NOMO-1 treated with DMSO at 0.1 percent for 48 hours (cell line): Measurements from ENCODE around the gene DNM3.

Source experiments
- DNase-seq: peaks from one replicate; lab custom pipeline; 2025; ENCODE audit not compliant: unreplicated experiment; lab: John Stamatoyannopoulos, UW

DNM3 gene

GRCh38 chr1:172135978-172136610, 294.8 kb downstream of the DNM3 start:
- DNase-seq, result no peak

GRCh38 chr1:172136925-172137324, 295.6 kb downstream of the DNM3 start:
- no peak for DNase-seq

- no peak for DNase-seq
Observed at GRCh38 chr1:172137703-172138454, 296.6 kb downstream of the DNM3 start.

DNA sequence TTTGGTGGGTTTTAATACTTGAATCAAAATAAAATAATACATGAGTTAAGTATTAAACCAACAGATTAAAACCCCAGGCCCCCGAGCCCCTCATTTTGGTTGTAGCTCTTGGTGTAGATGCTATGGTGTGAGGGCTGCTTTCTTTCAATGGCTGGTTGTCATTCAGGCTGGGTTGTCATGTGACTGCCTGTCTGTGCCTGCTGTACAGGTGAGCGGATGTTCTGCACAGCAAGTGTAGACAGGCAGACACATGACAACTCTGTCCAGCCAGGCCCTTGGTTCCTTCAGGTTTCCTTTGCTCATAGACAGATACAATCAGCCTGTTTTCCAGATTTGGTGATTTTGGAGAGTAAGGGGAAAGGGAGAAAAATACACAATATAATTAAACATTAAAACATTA, 297.3 kb downstream of the DNM3 start:
- DNase-seq, result no peak

- DNase-seq, result no peak
Observed at GRCh38 chr1:172139196-172139595, 297.9 kb downstream of the DNM3 start.

- no peak for DNase-seq
Observed at GRCh38 chr1:172140072-172140471, 298.8 kb downstream of the DNM3 start.

DNA sequence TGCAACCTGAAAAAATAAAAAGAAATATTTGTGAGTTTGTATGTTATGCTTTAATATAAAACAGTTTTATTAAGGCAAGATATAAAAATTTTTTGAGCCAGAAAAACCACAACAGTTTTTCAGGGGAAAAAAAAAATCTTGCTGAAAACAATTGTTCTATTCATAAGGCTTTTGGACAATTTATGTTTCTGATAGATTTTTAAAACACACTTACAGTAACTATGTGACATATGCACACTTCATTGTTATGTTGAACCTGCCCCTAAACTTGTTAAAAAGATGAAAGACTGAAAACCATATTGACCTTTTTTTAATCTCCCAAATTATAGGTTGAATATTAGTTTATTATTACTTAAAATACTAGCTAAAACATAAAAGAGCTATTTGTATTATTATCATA, 299.3 kb downstream of the DNM3 start:
- no peak for DNase-seq

GRCh38 chr1:172141341-172141881, 300.1 kb downstream of the DNM3 start:
- no peak for DNase-seq

GRCh38 chr1:172142324-172142723, 301.0 kb downstream of the DNM3 start:
- no peak for DNase-seq

DNA sequence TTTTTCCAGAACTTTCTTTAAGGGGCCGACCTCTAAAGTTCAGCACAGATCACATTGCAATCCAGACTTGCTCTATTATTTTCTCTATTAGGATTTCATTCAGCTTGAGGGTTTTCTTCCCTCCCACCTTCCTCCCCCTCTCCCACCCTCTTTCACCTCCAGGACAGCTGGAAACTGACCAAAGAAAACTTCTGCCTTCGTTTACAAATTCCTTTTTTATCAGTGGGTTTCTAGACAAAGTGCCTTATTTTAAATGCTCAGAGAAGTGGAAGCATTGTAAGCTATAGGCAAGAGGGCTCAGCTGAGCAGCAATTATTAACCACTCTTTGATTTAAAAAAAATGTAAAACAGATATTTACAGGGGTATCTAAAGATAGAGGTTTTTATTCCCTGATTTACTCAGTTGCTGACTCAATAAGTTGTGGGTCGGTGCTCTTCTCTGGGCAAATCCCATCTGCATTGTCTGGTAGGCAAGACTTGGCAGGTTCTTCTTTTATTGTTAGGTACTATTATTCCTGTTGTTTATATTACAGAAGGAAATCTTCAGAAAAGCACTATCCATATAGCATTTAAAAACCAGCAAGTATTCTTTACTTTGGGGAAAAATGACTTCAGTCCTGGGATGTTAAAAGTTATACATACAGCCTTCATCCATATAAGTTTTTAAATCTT, 302.2 kb downstream of the DNM3 start:
- no peak for DNase-seq

DNA sequence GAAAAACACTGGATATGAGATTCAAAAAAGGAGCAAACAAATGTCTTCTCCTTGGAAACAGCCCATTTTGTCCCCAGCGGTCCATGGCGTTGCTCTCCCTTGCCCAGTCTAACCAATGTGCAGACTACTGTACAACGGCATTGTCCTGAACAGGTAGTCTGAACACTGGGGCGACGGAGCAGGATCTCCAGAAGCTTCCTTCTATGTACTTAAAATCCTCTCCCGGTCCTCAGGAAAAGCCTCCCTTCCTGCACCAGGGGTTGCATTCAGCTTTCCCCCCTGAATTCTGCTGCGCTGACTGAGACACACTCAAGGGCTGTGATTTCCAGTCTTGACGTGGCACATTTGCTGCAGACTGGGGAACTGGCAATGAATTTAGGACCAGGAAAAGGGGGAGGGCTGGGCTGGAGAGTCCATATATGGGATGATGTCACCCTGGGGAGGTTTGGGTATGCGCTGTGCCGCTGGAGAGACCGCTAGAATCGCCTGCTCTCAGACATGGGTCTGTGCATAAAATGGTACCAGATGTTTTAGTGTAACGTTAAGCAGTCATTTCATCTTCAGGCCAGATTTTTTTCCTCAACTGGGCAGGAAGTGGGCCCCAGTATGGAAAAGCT, 303.3 kb downstream of the DNM3 start:
- DNase-seq, result no peak

DNA sequence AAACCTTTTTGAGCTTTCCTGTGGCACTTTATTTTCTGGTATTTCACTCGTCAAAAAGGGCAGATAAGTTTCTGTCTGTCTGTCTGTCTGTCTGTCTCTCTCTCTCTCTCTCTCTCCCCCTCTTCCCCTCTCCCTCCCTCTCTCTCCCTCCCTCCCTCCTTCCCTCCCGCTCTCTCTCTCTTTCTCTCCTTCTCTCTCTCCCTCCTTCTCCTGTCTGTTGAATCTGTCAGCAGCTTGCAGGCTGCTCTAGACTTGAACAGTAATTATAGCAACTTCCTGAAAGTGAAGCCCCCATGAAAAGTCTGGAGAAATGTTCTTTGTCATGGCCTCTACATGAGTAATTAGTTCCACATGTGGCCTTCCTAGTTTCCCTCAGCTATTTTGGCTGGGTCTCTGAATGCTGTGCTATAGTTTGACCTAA, 303.9 kb downstream of the DNM3 start:
- DNase-seq, result peak; percentile 42

DNA sequence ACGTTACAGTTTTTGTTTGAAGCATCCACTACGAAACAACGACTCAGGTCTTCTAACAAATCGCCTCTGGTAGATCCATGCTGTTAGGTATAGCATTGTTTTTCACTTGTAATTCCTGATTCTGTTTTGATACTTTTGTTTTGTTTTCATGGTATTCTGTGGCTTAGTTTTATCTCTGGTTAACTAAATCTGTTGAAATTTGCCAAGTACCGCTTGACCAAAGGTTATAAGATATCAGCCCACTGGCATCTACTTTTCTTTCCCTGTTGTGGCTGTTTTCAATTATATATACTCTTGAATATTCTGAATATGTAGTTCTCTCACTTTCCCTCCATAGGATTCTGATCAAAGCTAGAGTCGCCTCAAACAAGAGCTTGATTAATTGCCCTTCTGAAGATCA, 304.4 kb downstream of the DNM3 start:
- no peak for DNase-seq

DNA sequence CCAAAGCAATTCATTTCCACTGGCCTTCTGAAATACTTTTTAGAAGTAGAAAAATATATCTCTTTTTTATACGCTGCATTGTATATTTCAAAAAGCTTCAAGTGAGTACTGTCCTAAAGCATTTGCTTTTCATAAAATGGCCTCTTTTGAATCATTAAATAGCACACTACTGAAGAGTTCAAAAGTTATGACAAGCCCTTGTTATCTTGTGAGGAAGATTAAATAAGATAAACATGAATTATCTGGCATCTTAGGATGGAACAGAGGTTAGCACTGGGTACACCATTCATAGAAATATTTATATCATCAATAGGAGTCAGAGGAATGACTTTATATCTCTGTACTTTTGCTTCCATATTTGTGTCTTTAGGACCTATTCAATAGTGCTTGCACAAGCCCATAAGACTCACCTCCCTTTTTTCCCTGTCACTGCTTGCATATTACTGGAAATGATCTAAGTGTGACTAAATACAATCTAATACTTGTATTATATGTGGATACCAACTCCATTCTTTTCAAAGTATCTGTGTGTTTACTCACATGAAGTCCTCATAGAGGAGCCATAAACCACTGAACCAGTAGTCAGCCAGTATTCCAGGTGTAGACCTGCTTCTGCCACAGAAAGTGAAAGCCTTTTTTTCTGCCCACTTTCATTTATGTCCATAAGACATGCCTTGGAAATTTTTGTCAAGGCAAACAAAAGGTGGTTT, 305.0 kb downstream of the DNM3 start:
- DNase-seq, result no peak

DNA sequence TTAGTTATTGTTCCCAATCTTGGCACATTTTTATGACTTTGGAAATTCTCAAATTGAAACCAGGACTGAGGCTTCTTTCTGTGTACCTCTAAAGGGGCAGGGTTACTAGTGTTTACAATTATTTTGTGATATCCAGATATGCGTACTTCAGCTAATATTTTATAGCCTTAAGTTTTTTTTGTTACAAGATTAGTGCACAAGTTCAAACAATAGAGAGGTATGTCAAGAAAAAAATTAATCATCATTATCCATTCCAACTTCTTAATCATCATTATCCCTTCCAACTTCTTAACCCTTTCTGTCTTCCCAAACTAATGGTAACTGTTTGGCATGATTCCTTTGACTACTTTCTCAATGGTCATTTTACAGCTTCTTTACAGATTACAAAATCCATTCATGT, 306.2 kb downstream of the DNM3 start:
- no peak for DNase-seq

DNA sequence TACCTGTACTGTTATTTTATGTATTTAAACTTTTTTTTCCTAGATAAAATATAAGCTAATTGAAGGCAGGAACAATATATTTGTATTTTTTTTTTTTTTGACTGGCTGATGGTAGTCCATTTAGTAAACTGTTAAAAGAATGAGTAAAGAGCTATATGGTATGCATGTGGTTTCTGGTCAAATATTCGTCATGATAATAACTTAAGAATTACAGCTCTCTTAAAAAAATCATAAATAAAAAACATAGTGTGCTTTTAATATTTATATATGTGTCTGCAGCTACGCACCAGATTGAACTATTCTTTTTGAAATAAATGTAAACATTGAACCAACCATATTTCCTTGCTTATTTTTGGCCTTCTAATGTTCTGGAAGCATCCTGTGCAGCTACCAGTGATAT, 306.9 kb downstream of the DNM3 start:
- no peak for DNase-seq

DNA sequence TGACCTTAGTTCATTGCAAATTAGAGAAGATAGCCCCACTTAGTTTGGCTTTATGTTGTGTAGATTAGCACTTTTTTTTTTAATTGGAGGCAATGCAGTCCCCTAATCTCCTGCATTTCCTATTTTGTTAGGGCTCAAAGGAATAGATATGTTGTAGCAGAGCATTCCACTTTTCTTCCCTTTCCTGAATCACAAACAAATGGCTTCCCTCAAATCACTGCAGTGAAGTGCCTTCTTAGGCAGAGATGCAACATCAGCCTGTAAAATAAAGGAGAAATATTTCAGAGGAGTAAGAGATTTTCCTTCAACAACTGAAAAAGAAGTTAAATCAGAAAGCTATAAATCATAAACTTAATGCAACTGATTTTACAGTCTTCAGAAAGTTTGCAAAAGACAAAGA, 307.4 kb downstream of the DNM3 start:
- no peak for DNase-seq

- DNase-seq, result no peak
Observed at GRCh38 chr1:172149346-172149745, 308.0 kb downstream of the DNM3 start.

- DNase-seq, result peak; percentile 19
Observed at GRCh38 chr1:172154551-172154950, 313.3 kb downstream of the DNM3 start.

- no peak for DNase-seq
Observed at GRCh38 chr1:172155766-172156165, 314.5 kb downstream of the DNM3 start.

- no peak for DNase-seq
Observed at GRCh38 chr1:172162236-172162635, 320.9 kb downstream of the DNM3 start.
